ENCODE data around the gene OGN. TPM values are rescaled to one million over a fixed set of nuclear protein-coding genes. Genes with fewer than 3 reads are reported as not detected.

OGN gene
- polyA plus RNA-seq (not detected in 3 replicates), polyA minus RNA-seq (not detected in 3 replicates)
- polyA plus RNA-seq (2011; ENCODE audit: low read depth) = not detected
- not detected in 2 replicates for polyA plus RNA-seq (2011; cell fraction: cytosol; rRNA removed)
- not detected in 2 replicates for polyA plus RNA-seq (2011; cell fraction: nucleus; rRNA removed)
- polyA plus RNA-seq (2012; ENCODE audit: low replicate concordance) = 0.14 TPM in 1 of 2 replicates, not detected in the other
- polyA minus RNA-seq (2011; cell fraction: cytosol; rRNA and poly(A)+ RNA removed) = not detected
- polyA minus RNA-seq (2011; cell fraction: nucleus; rRNA and poly(A)+ RNA removed) = not detected in 2 replicates

GRCh38 chr9:92404042-92404836 is at the start of gene OGN:
Gene OGN, minus strand, starts transcription at chr9:92404578. Its CDS starts 1,171 bp downstream, at chr9:92403407.
- no peak within 1 kb of the TSS for H3K9ac ChIP-seq (ENCODE audit: control insufficient read depth, extremely low read depth, insufficient read depth, low read length)
- H3K79me2 ChIP-seq (ENCODE audit: control insufficient read depth, insufficient read depth, low read length) = no peaks in the 10 kb centered on the region
- no peak within 1 kb of the TSS for H3K4me3 ChIP-seq (ENCODE audit: control insufficient read depth in 2 of 3, extremely low read depth in 1 of 3, insufficient read depth in 2 of 3, low read depth in 1 of 3, low read length in 3 of 3)
- no peak for DNase-seq (ENCODE audit: low read depth, low spot score)
- H3K9me1 ChIP-seq (ENCODE audit: control insufficient read depth, extremely low read depth, insufficient read depth, low read length) = no peaks in the 10 kb centered on the region
- no peak within 1 kb of the TSS for H3K4me2 ChIP-seq (ENCODE audit: control insufficient read depth, extremely low read depth, insufficient read depth, low read depth, low read length)
- no peaks in the 10 kb centered on the region for H3K9me3 ChIP-seq (ENCODE audit: control insufficient read depth, low read depth, low read length)
- H3K27ac ChIP-seq (ENCODE audit: control insufficient read depth, insufficient read depth, low read length) = no peak within 1 kb of the TSS
- dilution Hi-C loops (cut with MboI; ENCODE audit: extremely low pct_ligation_motif_present, low sequenced_read_pairs) = no loop called here
- H3K36me3 ChIP-seq (ENCODE audit: control insufficient read depth in 2 of 2, extremely low read depth in 1 of 2, insufficient read depth in 2 of 2, low read length in 2 of 2) = no peaks in the 10 kb centered on the region
- no peaks in the 10 kb centered on the region for H3K4me1 ChIP-seq (ENCODE audit: control insufficient read depth, extremely low read depth, insufficient read depth, low read length)
- H4K20me1 ChIP-seq (ENCODE audit: control insufficient read depth, extremely low read depth, insufficient read depth, low read length) = no peaks in the 10 kb centered on the region
- FAIRE-seq = no peak
- H3K27me3 ChIP-seq (ENCODE audit: control insufficient read depth, extremely low read depth, insufficient read depth, low read length) = no peaks in the 10 kb centered on the region
- no peak within 1 kb of the TSS for H2AFZ ChIP-seq (ENCODE audit: control insufficient read depth, low read length)
- TF ChIP-seq EZH2 (IDR thresholded peaks at IDR 0.05; ENCODE audit: low read length) = no peak
- TF ChIP-seq CTCF (optimal IDR thresholded peaks at IDR 0.05 in 1 of 3, IDR thresholded peaks at IDR 0.05 in 1 of 3, conservative IDR thresholded peaks at IDR 0.05 in 1 of 3; ENCODE audit: extremely low read depth in 1 of 3, insufficient read depth in 2 of 3, low read length in 3 of 3) = no peak

GRCh38 chr9:92446536-92446935 is 42.2 kb upstream of the OGN start:
- H3K36me3 ChIP-seq (ENCODE audit: control insufficient read depth in 2 of 2, extremely low read depth in 1 of 2, insufficient read depth in 2 of 2, low read length in 2 of 2) = no peaks in the 10 kb centered on the region
- no peaks in the 10 kb centered on the region for H3K9me1 ChIP-seq (ENCODE audit: control insufficient read depth, extremely low read depth, insufficient read depth, low read length)
- FAIRE-seq (no peak), DNase-seq (ENCODE audit: low read depth, low spot score) (no peak)
- no peak overlapping the region for H3K4me3 ChIP-seq (ENCODE audit: control insufficient read depth in 2 of 3, extremely low read depth in 1 of 3, insufficient read depth in 2 of 3, low read depth in 1 of 3, low read length in 3 of 3)
- no peak overlapping the region for H3K4me2 ChIP-seq (ENCODE audit: control insufficient read depth, extremely low read depth, insufficient read depth, low read depth, low read length)
- no peak for TF ChIP-seq EZH2 (IDR thresholded peaks at IDR 0.05; ENCODE audit: low read length)
- no peak for TF ChIP-seq CTCF (optimal IDR thresholded peaks at IDR 0.05 in 1 of 3, IDR thresholded peaks at IDR 0.05 in 1 of 3, conservative IDR thresholded peaks at IDR 0.05 in 1 of 3; ENCODE audit: extremely low read depth in 1 of 3, insufficient read depth in 2 of 3, low read length in 3 of 3)
- no peak overlapping the region for H3K9ac ChIP-seq (ENCODE audit: control insufficient read depth, extremely low read depth, insufficient read depth, low read length)
- no peaks in the 10 kb centered on the region for H3K9me3 ChIP-seq (ENCODE audit: control insufficient read depth, low read depth, low read length)
- H3K27me3 ChIP-seq (ENCODE audit: control insufficient read depth, extremely low read depth, insufficient read depth, low read length) = no peaks in the 10 kb centered on the region
- H4K20me1 ChIP-seq (ENCODE audit: control insufficient read depth, extremely low read depth, insufficient read depth, low read length) = no peaks in the 10 kb centered on the region
- no peak overlapping the region for H2AFZ ChIP-seq (ENCODE audit: control insufficient read depth, low read length)
- H3K79me2 ChIP-seq (ENCODE audit: control insufficient read depth, insufficient read depth, low read length) = no peaks in the 10 kb centered on the region
- dilution Hi-C loops (cut with MboI; ENCODE audit: extremely low pct_ligation_motif_present, low sequenced_read_pairs) = no loop called here
- no peak overlapping the region for H3K27ac ChIP-seq (ENCODE audit: control insufficient read depth, insufficient read depth, low read length)
- peaks cover 4% of the 10 kb centered on the region for H3K4me1 ChIP-seq (ENCODE audit: control insufficient read depth, extremely low read depth, insufficient read depth, low read length)
